Smooth muscle cell (in vitro differentiated cells): ENCODE results near the gene MTUS2. TPM values are rescaled to one million over a fixed set of nuclear protein-coding genes. Genes with fewer than 3 reads are reported as not detected.

Experiments
- DNase-seq: peaks from one replicate; lab custom pipeline; 2025; ENCODE audit not compliant: unreplicated experiment; lab: John Stamatoyannopoulos, UW
- H2AFZ ChIP-seq: fragments of 200-600 bp; sonication (generic); 2 replicates; pipeline ENCODE4 v1.6.0; 2016; ENCODE audit warnings: antibody characterized with exemption, low read depth, mild to moderate bottlenecking
- H3F3A ChIP-seq: fragments of 200-600 bp; sonication (generic); 2 replicates; pipeline ENCODE4 v1.6.0; 2017; ENCODE audit warnings: antibody characterized with exemption, low read depth
- H3K27ac ChIP-seq: fragments of 200-600 bp; sonication (generic); 2 replicates; pipeline ENCODE4 v1.5.1; 2016; ENCODE audit warnings: low read depth, mild to moderate bottlenecking
- H3K27me3 ChIP-seq: fragments of 200-600 bp; sonication (generic); 2 replicates; pipeline ENCODE4 v1.6.1; 2016; ENCODE audit warnings: low read depth, mild to moderate bottlenecking
- H3K36me3 ChIP-seq: fragments of 200-600 bp; sonication (generic); 2 replicates; pipeline ENCODE4 v1.5.1; 2016; ENCODE audit warnings: low read depth
- H3K4me1 ChIP-seq: fragments of 200-600 bp; sonication (generic); 2 replicates; pipeline ENCODE4 v1.5.1; 2016; ENCODE audit warnings: low read depth
- H3K4me2 ChIP-seq: fragments of 200-600 bp; sonication (generic); 2 replicates; pipeline ENCODE4 v1.6.0; 2016; ENCODE audit warnings: mild to moderate bottlenecking
- H3K4me3 ChIP-seq: fragments of 200-600 bp; sonication (generic); 2 replicates; pipeline ENCODE4 v1.5.1; 2016; ENCODE audit warnings: mild to moderate bottlenecking
- H3K79me2 ChIP-seq: fragments of 200-600 bp; sonication (generic); 2 replicates; pipeline ENCODE4 v1.6.0; 2016; ENCODE audit warnings: low read depth, mild to moderate bottlenecking
- H3K9ac ChIP-seq: fragments of 200-600 bp; sonication (generic); 2 replicates; pipeline ENCODE4 v1.6.0; 2016; ENCODE audit warnings: low read depth
- H3K9me3 ChIP-seq: fragments of 200-600 bp; sonication (generic); replicated peaks from 2 replicates; pipeline ENCODE4 v1.5.1; 2016; ENCODE audit warnings: low read depth
- H4K20me1 ChIP-seq: fragments of 200-600 bp; sonication (generic); 2 replicates; pipeline ENCODE4 v1.6.0; 2016; ENCODE audit warnings: low read depth
- WGBS: methylation state at CpG from one replicate; pipeline ENCODE4 v1.1.7; 2016; ENCODE audit warnings: low lambda C conversion rate; 5-methylcytosine and 5-hydroxymethylcytosine counted together
- polyA plus RNA-seq: library from polyadenylated mRNA; unstranded; fragments of >200 nt; fragmentation: Nextera tagmentation; extraction: Ambion mirVana; gene quantifications from 2 replicates; pipeline ENCODE4 v1.2.1, GENCODE V29; 2016
- total RNA-seq: library from RNA; depleted of rRNA; stranded (reverse); fragments of >200 nt; gene quantifications from 2 replicates; pipeline ENCODE4 v1.2.3, GENCODE V29; 2014
- TF ChIP-seq, protein P1 (sequence below): fragments of 200-600 bp; sonication (generic); IDR thresholded peaks from 2 replicates; pipeline ENCODE4 v1.5.1; 2017; ENCODE audit warnings: borderline replicate concordance, mild to moderate bottlenecking, antibody characterized with exemption; ENCODE audit not compliant: insufficient read depth, poor library complexity, severe bottlenecking

MTUS2 gene
- total and polyA plus RNA-seq, 2 experiments from 2014 or later, result 0.06 to 0.63 TPM

DNA sequence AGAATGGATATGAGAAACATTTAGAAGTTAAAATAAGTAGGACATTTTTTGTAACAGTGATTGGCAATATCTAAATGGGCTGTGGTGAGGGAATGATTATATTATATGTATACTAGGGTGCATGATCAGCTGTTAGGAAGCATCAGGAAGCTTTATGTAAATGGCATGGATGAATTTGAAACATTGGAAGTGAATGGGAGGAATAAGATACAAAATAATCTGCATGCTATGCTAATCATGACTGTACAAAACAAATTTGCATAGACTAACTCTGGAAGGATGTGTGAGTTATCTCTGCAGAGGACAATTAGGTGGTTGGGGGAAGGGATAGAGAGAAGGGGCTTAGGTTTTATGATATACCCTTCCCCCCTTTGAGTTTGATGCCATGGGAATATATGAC is 156.5 kb downstream of the MTUS2 start:
- Histone ChIP-seq H3K4me2 (no peak overlapping the region), H3K27me3 (peaks cover 12% of the 10 kb centered on the region), H3K9ac (no peak overlapping the region), H3K36me3 (no peaks in the 10 kb centered on the region), H3K9me3 (no peaks in the 10 kb centered on the region), H3K27ac (no peak overlapping the region), H3F3A (no peaks in the 10 kb centered on the region), H4K20me1 (no peaks in the 10 kb centered on the region), H3K4me1 (no peaks in the 10 kb centered on the region), H3K79me2 (no peaks in the 10 kb centered on the region), H2AFZ (no peak overlapping the region), H3K4me3 (no peak overlapping the region)
- TF ChIP-seq, protein P1, sequence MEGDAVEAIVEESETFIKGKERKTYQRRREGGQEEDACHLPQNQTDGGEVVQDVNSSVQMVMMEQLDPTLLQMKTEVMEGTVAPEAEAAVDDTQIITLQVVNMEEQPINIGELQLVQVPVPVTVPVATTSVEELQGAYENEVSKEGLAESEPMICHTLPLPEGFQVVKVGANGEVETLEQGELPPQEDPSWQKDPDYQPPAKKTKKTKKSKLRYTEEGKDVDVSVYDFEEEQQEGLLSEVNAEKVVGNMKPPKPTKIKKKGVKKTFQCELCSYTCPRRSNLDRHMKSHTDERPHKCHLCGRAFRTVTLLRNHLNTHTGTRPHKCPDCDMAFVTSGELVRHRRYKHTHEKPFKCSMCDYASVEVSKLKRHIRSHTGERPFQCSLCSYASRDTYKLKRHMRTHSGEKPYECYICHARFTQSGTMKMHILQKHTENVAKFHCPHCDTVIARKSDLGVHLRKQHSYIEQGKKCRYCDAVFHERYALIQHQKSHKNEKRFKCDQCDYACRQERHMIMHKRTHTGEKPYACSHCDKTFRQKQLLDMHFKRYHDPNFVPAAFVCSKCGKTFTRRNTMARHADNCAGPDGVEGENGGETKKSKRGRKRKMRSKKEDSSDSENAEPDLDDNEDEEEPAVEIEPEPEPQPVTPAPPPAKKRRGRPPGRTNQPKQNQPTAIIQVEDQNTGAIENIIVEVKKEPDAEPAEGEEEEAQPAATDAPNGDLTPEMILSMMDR, result no peak
- no peak for DNase-seq

DNA sequence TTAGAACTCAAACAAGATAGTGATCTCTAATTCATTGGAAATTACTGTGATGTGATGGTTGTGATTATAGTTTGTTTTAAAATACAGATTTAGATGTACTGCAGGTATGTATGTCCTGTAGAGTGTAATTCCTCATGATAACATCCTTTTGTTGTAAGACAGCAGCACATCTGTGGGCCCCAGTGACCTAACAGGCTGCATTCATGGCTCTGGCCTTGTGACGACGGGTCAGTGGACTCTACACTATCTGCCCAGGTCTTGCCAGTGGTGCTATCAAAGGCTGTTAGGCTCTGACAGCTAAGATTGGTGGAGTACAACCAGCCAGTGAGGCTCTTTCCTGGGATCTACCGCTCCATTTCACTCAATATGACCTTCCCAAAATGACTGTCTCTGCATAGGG is 158.4 kb downstream of the MTUS2 start:
- Histone ChIP-seq H2AFZ (no peak overlapping the region), H3K9me3 (no peaks in the 10 kb centered on the region), H3K36me3 (no peaks in the 10 kb centered on the region), H3K27me3 (peaks cover 4% of the 10 kb centered on the region), H3K9ac (no peak overlapping the region), H3F3A (no peaks in the 10 kb centered on the region), H3K4me2 (no peak overlapping the region), H3K4me1 (no peaks in the 10 kb centered on the region), H3K79me2 (no peaks in the 10 kb centered on the region), H3K4me3 (no peak overlapping the region), H4K20me1 (no peaks in the 10 kb centered on the region), H3K27ac (no peak overlapping the region)
- 97% methylated on average over 3 of the region's 3 CpGs for WGBS
- TF ChIP-seq, protein P1, result no peak
- DNase-seq, result no peak

DNA sequence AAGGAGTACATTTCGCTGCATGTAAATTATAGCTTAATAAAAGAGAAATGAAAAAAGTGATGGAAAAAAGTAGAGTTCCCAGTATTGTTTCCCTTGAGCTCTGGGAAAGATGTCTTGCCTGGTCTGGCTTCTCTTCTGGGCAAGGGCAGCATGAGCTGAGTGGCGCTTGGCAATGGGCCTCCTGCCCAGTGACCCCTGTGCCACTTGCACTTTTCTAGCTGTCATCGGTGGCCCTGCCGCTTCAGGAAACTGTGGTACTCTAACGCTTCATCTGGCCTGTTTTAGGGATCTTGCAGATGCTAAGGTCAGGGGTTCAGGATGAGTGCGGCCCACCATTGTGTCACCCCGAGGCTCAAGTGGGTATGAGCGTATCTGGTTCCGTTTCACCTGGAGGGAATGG is 161.4 kb downstream of the MTUS2 start:
- H3K27me3 ChIP-seq, result no peaks in the 10 kb centered on the region
- 95% methylated on average over 9 of the region's 9 CpGs for WGBS
- H3K4me1 ChIP-seq, result no peaks in the 10 kb centered on the region
- no peaks in the 10 kb centered on the region for H3K9me3 ChIP-seq
- no peaks in the 10 kb centered on the region for H3F3A ChIP-seq
- no peaks in the 10 kb centered on the region for H3K36me3 ChIP-seq
- H4K20me1 ChIP-seq, result no peaks in the 10 kb centered on the region
- no peaks in the 10 kb centered on the region for H3K79me2 ChIP-seq
- no peak overlapping the region for H2AFZ ChIP-seq
- TF ChIP-seq, protein P1, result no peak
- no peak overlapping the region for H3K9ac ChIP-seq
- H3K27ac ChIP-seq, result no peak overlapping the region
- no peak overlapping the region for H3K4me2 ChIP-seq
- no peak overlapping the region for H3K4me3 ChIP-seq
- no peak for DNase-seq

DNA sequence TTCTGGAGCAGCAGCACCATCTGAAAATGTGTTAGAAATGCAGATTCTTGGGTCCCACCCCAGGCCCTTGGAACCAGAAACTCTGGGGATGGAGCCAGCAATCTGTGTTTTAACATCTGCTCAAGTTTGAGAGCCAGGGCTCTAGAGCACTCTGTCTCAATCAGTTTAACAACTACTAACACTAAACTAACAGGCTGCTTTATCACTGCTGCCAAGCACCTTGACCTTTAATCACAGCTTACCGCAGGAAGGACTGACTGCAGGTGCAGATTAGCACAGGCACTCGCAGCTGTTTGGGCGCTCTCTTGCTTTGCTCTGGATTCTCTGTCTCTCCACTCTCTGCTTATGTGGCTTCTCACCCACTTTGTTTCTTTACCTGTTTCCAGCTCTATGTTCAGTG is 163.5 kb downstream of the MTUS2 start:
- Histone ChIP-seq H3K4me1 (no peaks in the 10 kb centered on the region), H3K9me3 (no peaks in the 10 kb centered on the region), H3K4me3 (no peak overlapping the region), H3K9ac (no peak overlapping the region), H3K4me2 (no peak overlapping the region), H3K27me3 (no peaks in the 10 kb centered on the region), H3K27ac (no peak overlapping the region), H4K20me1 (no peaks in the 10 kb centered on the region), H3K79me2 (no peaks in the 10 kb centered on the region), H3F3A (no peaks in the 10 kb centered on the region), H3K36me3 (no peaks in the 10 kb centered on the region), H2AFZ (no peak overlapping the region)
- TF ChIP-seq, protein P1, result no peak
- no peak for DNase-seq
- WGBS, result 85% methylated on average over 3 of the region's 3 CpGs
